CD4-positive, alpha-beta T cell treated with Interleukin-2 at 100 ng/mL for 4 hours (primary cell): ENCODE measurements around the gene IRF2BP1.
"Not testable (repeated sequence)": the region's sequence is repeated elsewhere in the genome, so short reads cannot be mapped to it uniquely, and the experiment has no call there.

Source experiments
- DNase-seq: peaks from one replicate; pipeline ENCODE4 v3.0.0-alpha.2; 2020; ENCODE audit warnings: low spot score

Gene IRF2BP1

GRCh38 chr19:45902651-45903625, 17.0 kb upstream of the IRF2BP1 start:
- peak; percentile 99 for DNase-seq

GRCh38 chr19:45901912-45902650, 16.1 kb upstream of the IRF2BP1 start, which contains the start of gene MYPOP:
Gene MYPOP, minus strand, starts transcription at chr19:45902613. Its CDS starts 840 bp downstream, at chr19:45901773.
- DNase-seq: no peak

- no peak for DNase-seq
Measured at GRCh38 chr19:45901432-45901911, 15.5 kb upstream of the IRF2BP1 start.

- no peak for DNase-seq
Measured at GRCh38 chr19:45900738-45901431, 14.9 kb upstream of the IRF2BP1 start.

- no peak for DNase-seq
Measured at GRCh38 chr19:45899919-45900589, 14.1 kb upstream of the IRF2BP1 start.

GRCh38 chr19:45899253-45899652, 13.3 kb upstream of the IRF2BP1 start:
- no peak for DNase-seq

- no peak for DNase-seq
Measured at GRCh38 chr19:45897261-45897812, 11.4 kb upstream of the IRF2BP1 start.

- DNase-seq: not testable (repeated sequence)
Measured at GRCh38 chr19:45895983-45896599, 10.2 kb upstream of the IRF2BP1 start.

- no peak for DNase-seq
Measured at GRCh38 chr19:45895519-45895972, 9.6 kb upstream of the IRF2BP1 start.

GRCh38 chr19:45890877-45891276, 4.9 kb upstream of the IRF2BP1 start:
- no peak for DNase-seq

- no peak for DNase-seq
Measured at GRCh38 chr19:45889210-45889885, 3.4 kb upstream of the IRF2BP1 start.

GRCh38 chr19:45887200-45887710, 1.3 kb upstream of the IRF2BP1 start:
- DNase-seq: no peak

GRCh38 chr19:45886427-45887199, 672 bp upstream of the IRF2BP1 start:
- peak; percentile 92 for DNase-seq

- no peak for DNase-seq
Measured at GRCh38 chr19:45884682-45885555, 1.0 kb downstream of the IRF2BP1 start.

- DNase-seq: no peak
Measured at GRCh38 chr19:45883881-45884681, 1.9 kb downstream of the IRF2BP1 start.

GRCh38 chr19:45883586-45883880, 2.4 kb downstream of the IRF2BP1 start:
- DNase-seq: no peak
